IMR-90 (cell line): ENCODE results near the gene TATDN2. TPM values are rescaled to one million over a fixed set of nuclear protein-coding genes. Genes with fewer than 3 reads are reported as not detected.

Experiments
- ATAC-seq: fragments of 200-7000 bp; cut with Tn5 transposase; 2 replicates; pipeline ENCODE4 v1.9.1; 2020; ENCODE audit warnings: low read depth, mild to moderate bottlenecking, moderate library complexity
- BruUV-seq: library from RNA; stranded (reverse); fragments of 400-500 nt; replicated peaks from 2 replicates; lab custom pipeline; 2021; lab: Mats Ljungman, UMichigan
- CTCF ChIA-PET: fragments of 300-600 bp; formaldehyde crosslinking; extraction: SDS; loops from one replicate; lab custom pipeline; 2021; ENCODE audit warnings: antibody characterized with exemption; lab: Yijun Ruan, JAX
- POLR2A ChIA-PET: fragments of 300-600 bp; sonication (Branson Sonifier 250); formaldehyde crosslinking; loops from one replicate; lab custom pipeline; 2022; ENCODE audit warnings: antibody characterized with exemption; ENCODE audit not compliant: unreplicated experiment; lab: Charles Lee
- DNase-seq: peaks from one replicate; pipeline ENCODE4 v3.0.0; 2013
- H2AFZ ChIP-seq: replicated peaks from 2 replicates; pipeline ENCODE3; 2013; ENCODE audit warnings: low read length, mild to moderate bottlenecking; ENCODE audit not compliant: poor library complexity
- H2AK5ac ChIP-seq: 2 replicates; pipeline ENCODE4 v1.6.1; 2013; ENCODE audit warnings: low read depth, low read length, inconsistent platforms
- H2AK9ac ChIP-seq: replicated peaks from 2 replicates; pipeline ENCODE3; 2013; ENCODE audit warnings: mild to moderate bottlenecking, low read depth, low read length, moderate library complexity; ENCODE audit not compliant: poor library complexity
- H2BK120ac ChIP-seq: 2 replicates; pipeline ENCODE4 v1.6.1; 2013; ENCODE audit warnings: low read depth, low read length, inconsistent platforms
- H2BK15ac ChIP-seq: 3 replicates; pipeline ENCODE4 v1.6.1; 2013; ENCODE audit warnings: low read depth, low read length, inconsistent platforms
- H2BK20ac ChIP-seq: 2 replicates; pipeline ENCODE4 v1.6.1; 2013; ENCODE audit warnings: low read depth, mild to moderate bottlenecking, inconsistent platforms, low read length, moderate library complexity
- H2BK5ac ChIP-seq: 2 replicates; pipeline ENCODE4 v1.6.1; 2013; ENCODE audit warnings: mild to moderate bottlenecking, low read depth, low read length, inconsistent platforms; ENCODE audit not compliant: poor library complexity, severe bottlenecking
- H3K14ac ChIP-seq: replicated peaks from 2 replicates; pipeline ENCODE4 v1.6.1; 2013; ENCODE audit warnings: low read depth, low read length, inconsistent platforms
- H3K18ac ChIP-seq: 2 replicates; pipeline ENCODE4 v1.6.1; 2013; ENCODE audit warnings: low read depth, low read length, control low read depth
- H3K23ac ChIP-seq: 2 replicates; pipeline ENCODE4 v1.6.1; 2013; ENCODE audit warnings: low read depth, low read length, inconsistent platforms
- H3K27ac ChIP-seq: 2 replicates; pipeline ENCODE4 v1.5.1; 2013; ENCODE audit warnings: mild to moderate bottlenecking, control low read depth, low read length; ENCODE audit not compliant: insufficient read depth
- H3K27me3 ChIP-seq: 2 replicates; pipeline ENCODE4 v1.6.1; 2013; ENCODE audit warnings: low read length; ENCODE audit not compliant: control insufficient read depth, insufficient read depth
- H3K36me3 ChIP-seq: 2 replicates; pipeline ENCODE4 v1.6.1; 2013; ENCODE audit warnings: low read length, mixed read lengths; ENCODE audit not compliant: control insufficient read depth, insufficient read depth
- H3K4ac ChIP-seq: 2 replicates; pipeline ENCODE4 v1.6.1; 2013; ENCODE audit warnings: low read depth, low read length, inconsistent platforms
- H3K4me1 ChIP-seq: 2 replicates; pipeline ENCODE4 v1.6.1; 2013; ENCODE audit warnings: low read length, mixed read lengths; ENCODE audit not compliant: control insufficient read depth, insufficient read depth
- H3K4me2 ChIP-seq: 2 replicates; pipeline ENCODE4 v1.6.1; 2013; ENCODE audit warnings: low read depth, mild to moderate bottlenecking, control low read depth, low read length, moderate library complexity
- H3K4me3 ChIP-seq: 2 replicates; pipeline ENCODE4 v1.5.1; 2013; ENCODE audit warnings: low read depth, mild to moderate bottlenecking, control low read depth, low read length, moderate library complexity; ENCODE audit not compliant: insufficient read depth
- H3K56ac ChIP-seq: 2 replicates; pipeline ENCODE4 v1.6.1; 2013; ENCODE audit warnings: low read length, inconsistent platforms; ENCODE audit not compliant: insufficient read depth; ENCODE audit errors: extremely low read depth
- H3K79me1 ChIP-seq, 2 experiments: 2 replicates each; pipeline ENCODE4 v1.6.1; 2013; ENCODE audit warnings: low read length in 2 of 2, inconsistent platforms in 1 of 2, low read depth in 1 of 2
- H3K9ac ChIP-seq: 2 replicates; pipeline ENCODE4 v1.6.1; 2013; ENCODE audit warnings: low read depth, low read length, control low read depth
- H3K9me1 ChIP-seq: 2 replicates; pipeline ENCODE4 v1.6.1; 2013; ENCODE audit warnings: low read length, inconsistent platforms; ENCODE audit not compliant: insufficient read depth
- H3K9me3 ChIP-seq: 2 replicates; pipeline ENCODE4 v1.6.1; 2013; ENCODE audit warnings: low read length; ENCODE audit not compliant: control insufficient read depth, insufficient read depth
- H4K20me1 ChIP-seq: 2 replicates; pipeline ENCODE4 v1.6.1; 2013; ENCODE audit warnings: low read length, inconsistent platforms; ENCODE audit not compliant: insufficient read depth
- H4K5ac ChIP-seq: 2 replicates; pipeline ENCODE4 v1.6.1; 2013; ENCODE audit warnings: mild to moderate bottlenecking, low read depth, low read length, control low read depth
- H4K8ac ChIP-seq, 2 experiments: 2 replicates each; pipeline ENCODE4 v1.6.1; 2013; ENCODE audit warnings: low read depth in 2 of 2, low read length in 2 of 2, control low read depth in 1 of 2, inconsistent platforms in 1 of 2
- H4K91ac ChIP-seq: 2 replicates; pipeline ENCODE4 v1.6.1; 2013; ENCODE audit warnings: low read depth, low read length, inconsistent platforms; ENCODE audit not compliant: insufficient read depth
- CEBPB ChIP-seq: IDR thresholded peaks from 2 replicates; pipeline ENCODE4 v1.6.1; 2012; ENCODE audit warnings: low read depth, low read length, improper control_type of control experiment
- CHD1 ChIP-seq: IDR thresholded peaks from 2 replicates; pipeline ENCODE4 v1.6.1; 2012; ENCODE audit warnings: low read depth, low read length, improper control_type of control experiment
- CTCF ChIP-seq: conservative IDR thresholded peaks from 2 replicates; pipeline ENCODE4 v1.5.1; 2012; ENCODE audit warnings: mild to moderate bottlenecking, low read depth, low read length, improper control_type of control experiment
- FOS ChIP-seq: fragments of 150-350 bp; IDR thresholded peaks from 2 replicates; pipeline ENCODE4 v1.6.1; 2016; ENCODE audit warnings: low read depth, low read length
- NFE2L2 ChIP-seq: fragments of 150-350 bp; IDR thresholded peaks from 2 replicates; pipeline ENCODE4 v1.6.1; 2016; ENCODE audit warnings: low read depth, mild to moderate bottlenecking, low read length
- POLR2A ChIP-seq: IDR thresholded peaks from 2 replicates; pipeline ENCODE4 v1.6.1; 2012; ENCODE audit warnings: mild to moderate bottlenecking, low read depth, low read length
- RCOR1 ChIP-seq: IDR thresholded peaks from 2 replicates; pipeline ENCODE4 v1.6.1; 2012; ENCODE audit warnings: mild to moderate bottlenecking, low read length, improper control_type of control experiment; ENCODE audit not compliant: insufficient replicate concordance
- SMC3 ChIP-seq: fragments of 150-350 bp; IDR thresholded peaks from 2 replicates; pipeline ENCODE4 v1.6.1; 2016; ENCODE audit warnings: low read depth, mild to moderate bottlenecking, antibody characterized with exemption, low read length, moderate library complexity
- WGBS, 2 experiments: methylation state at CpG; one replicate each; pipeline versions ENCODE4 v1.1.5 to v1.1.7; 2013; ENCODE audit warnings: missing lambda C conversion rate in 2 of 2; ENCODE audit not compliant: insufficient read length in 1 of 2; ENCODE audit errors: extremely low coverage in 2 of 2; 5-methylcytosine and 5-hydroxymethylcytosine counted together
- dilution Hi-C: fragments of 300-500 bp; cut with HindIII; formaldehyde crosslinking; loops from one replicate; pipeline ENCODE4 v1.14.3; 2018; ENCODE audit warnings: low sequenced_read_pairs; ENCODE audit not compliant: unreplicated experiment
- in situ Hi-C: fragments of 300-500 bp; cut with MboI; formaldehyde crosslinking; loops from 3 replicates; pipeline ENCODE4 v1.14.3; 2019; ENCODE audit warnings: low sequenced_read_pairs, inconsistent platforms, mixed read lengths
- intact Hi-C: fragments of 100-400 bp; cut with micrococcal nuclease; formaldehyde crosslinking; loops from 2 replicates; pipeline ENCODE4 v1.10.0; 2022
- polyA plus RNA-seq, 3 experiments: library from polyadenylated mRNA; depleted of rRNA; stranded (reverse); fragments of >200 nt; gene quantifications; 2 replicates each; pipeline ENCODE4 v1.2.3, GENCODE V29; 2012; ENCODE audit warnings: low replicate concordance in 1 of 3
- total RNA-seq: library from RNA; depleted of rRNA; stranded (reverse); fragments of >200 nt; gene quantifications from 2 replicates; pipeline ENCODE4 v1.2.3, GENCODE V29; 2012

Gene TATDN2
- total and polyA plus RNA-seq, 2 of the 4 experiments (the other 2 are of a cell fraction): 9.0 to 18.8 TPM

- Histone ChIP-seq H2BK20ac (no peak overlapping the region), H2AFZ (no peak overlapping the region), H2BK15ac (no peak overlapping the region), H3K4me2 (no peak overlapping the region), H3K14ac (no peak overlapping the region), H3K23ac (no peak overlapping the region), H3K56ac (no peak overlapping the region), H3K4ac (no peak overlapping the region), H4K20me1 (peaks cover 61% of the 10 kb centered on the region), H2AK9ac (no peak overlapping the region), H2BK120ac (no peak overlapping the region), H3K36me3 (peaks cover 72% of the 10 kb centered on the region), H3K4me3 (no peak overlapping the region), H2BK5ac (no peak overlapping the region), H3K27me3 (no peaks in the 10 kb centered on the region), H3K9ac (no peak overlapping the region), H4K8ac (no peak overlapping the region), H4K91ac (no peak overlapping the region), H4K5ac (no peak overlapping the region), H2AK5ac (no peak overlapping the region), H3K79me1 (peaks cover 28 to 79% of the 10 kb centered on the region in 2 experiments), H3K4me1 (peaks cover 13% of the 10 kb centered on the region), H3K9me3 (no peaks in the 10 kb centered on the region), H3K9me1 (peaks cover 16% of the 10 kb centered on the region), H3K27ac (peak overlapping the region; percentile 30; the same call in 1 of the 2 replicates), H3K18ac (no peak overlapping the region)
- no peak for TF ChIP-seq NFE2L2
- TF ChIP-seq POLR2A: 0 out of 2 replicates have a peak, but pooled peaks have one; percentile 10
- TF ChIP-seq CEBPB: no peak
- TF ChIP-seq SMC3: no peak
- no peak for TF ChIP-seq CHD1
- no peak for TF ChIP-seq CTCF
- no peak for TF ChIP-seq FOS
- no peak for TF ChIP-seq RCOR1
- intact Hi-C loops: no loop called here
- ChIA-PET POLR2A (no interaction called here), CTCF (no interaction called here)
- WGBS, 2 experiments: 97% methylated on average over 6 of the region's 13 CpGs; no CpG with 5 or more reads in 1 of the 2 experiments
- DNase-seq (no peak), ATAC-seq (peak; percentile 18)
- BruUV-seq: no TSS peak
- dilution Hi-C loops: no loop called here
- in situ Hi-C loops: no loop called here
Measured at GRCh38 chr3:10311710-10312109, 63.5 kb downstream of the TATDN2 start.
